Measurements from ENCODE around the gene IARS1.

- TF ChIP-seq CTCF (IDR thresholded peaks at IDR 0.05) (no peak), POLR2A (IDR thresholded peaks at IDR 0.05) (no peak), POLR2AphosphoS5 (IDR thresholded peaks at IDR 0.05; ENCODE audit: insufficient read depth in 1 of 2, low read depth in 1 of 2) (no peak)
Observed at GRCh38 chr9:92341578-92341977, 48.1 kb upstream of the IARS1 start.

Data from vagina (tissue), 2 donors.